GM12865 (cell line): ENCODE data around the gene TMEM187.

Experiments used
- DNase-seq: peaks from one replicate; pipeline ENCODE4 v3.0.0; 2010; ENCODE audit warnings: low read depth
- H3K4me3 ChIP-seq: 2 replicates; pipeline ENCODE4 v1.5.1; 2011; ENCODE audit warnings: mild to moderate bottlenecking, low read depth, low read length, control low read depth
- CTCF ChIP-seq: IDR thresholded peaks from 2 replicates; pipeline ENCODE4 v1.5.1; 2011; ENCODE audit warnings: low read length, control low read depth, low read depth, inconsistent platforms; ENCODE audit not compliant: insufficient read depth; ENCODE audit errors: missing control alignments

Gene TMEM187

GRCh38 chrX:154032653-154033052 is 60.1 kb downstream of the TMEM187 start:
- no peak for TF ChIP-seq CTCF
- H3K4me3 ChIP-seq = no peak overlapping the region
- no peak for DNase-seq
